GM18520 (cell line): ENCODE data around the gene PLCB1.

Experiments used
- ATAC-seq: cut with Tn5 transposase; IDR thresholded peaks from one replicate; pipeline ENCODE4 v1.9.1; 2021; ENCODE audit not compliant: unreplicated experiment

The PLCB1 gene

DNA sequence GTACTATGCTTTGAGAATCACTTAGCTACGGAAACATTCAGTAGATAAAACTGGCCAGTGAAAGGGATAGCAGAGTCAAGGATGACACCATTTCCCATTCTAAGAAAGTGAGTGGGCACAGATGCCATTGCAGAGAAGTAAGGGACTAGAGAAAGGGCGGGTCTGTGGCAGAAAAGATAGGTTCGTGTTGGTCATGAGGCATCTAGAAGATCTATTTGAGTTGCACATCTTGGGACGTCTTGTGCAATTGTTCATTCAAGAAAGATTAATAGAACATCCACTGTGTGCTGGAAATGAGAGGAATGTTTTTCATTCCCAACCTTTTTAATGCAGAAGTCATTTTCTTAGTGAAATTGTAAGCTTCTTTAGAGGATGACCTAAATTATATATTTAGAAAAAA lies 161.7 kb downstream of the PLCB1 start:
- no peak for ATAC-seq

DNA sequence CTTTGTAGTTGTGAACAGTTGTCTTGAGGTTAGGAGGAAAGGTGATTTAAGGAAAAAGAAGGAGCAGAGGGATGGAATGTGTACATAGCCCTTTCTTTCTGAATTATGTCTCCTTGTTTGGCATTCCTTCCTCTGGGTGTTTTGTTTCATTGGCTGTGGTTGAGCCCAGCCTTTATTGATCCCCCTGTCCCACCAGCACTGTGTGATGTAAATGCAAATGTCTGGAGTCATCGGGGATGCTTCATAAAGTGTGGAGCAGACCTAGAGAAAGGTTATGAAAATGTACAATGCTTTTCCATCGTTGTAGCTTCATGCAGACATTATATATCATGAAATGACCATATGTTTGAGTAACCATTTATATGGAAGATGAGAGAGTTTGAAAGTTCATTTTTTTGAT lies 164.5 kb downstream of the PLCB1 start:
- ATAC-seq = no peak

DNA sequence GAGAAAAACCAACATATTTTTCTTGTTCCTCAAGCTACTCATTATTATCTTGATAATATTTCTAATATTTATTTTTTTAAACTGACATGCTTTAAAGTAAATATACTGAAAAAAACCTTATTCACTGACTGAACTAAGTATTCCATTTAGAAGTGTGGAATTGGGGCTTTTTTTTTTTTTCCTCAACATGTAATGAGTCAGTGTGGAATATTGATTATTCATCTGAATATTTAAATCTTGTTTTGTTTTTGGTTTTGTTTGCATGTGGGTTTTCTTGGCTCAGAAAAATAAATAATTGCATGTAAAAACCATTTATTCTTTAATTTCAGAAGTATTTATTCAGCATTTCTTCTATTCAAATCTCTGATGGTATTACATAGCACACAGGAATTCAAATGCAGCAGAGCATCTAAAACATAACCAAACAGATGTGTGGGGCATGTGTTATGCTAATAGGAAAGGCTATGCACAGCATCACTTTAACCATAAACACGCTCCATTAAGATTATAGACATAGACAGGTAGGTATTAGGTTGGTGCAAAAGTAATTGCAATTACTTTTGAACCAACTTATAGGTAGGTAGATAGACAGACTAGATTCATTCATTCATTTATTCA lies 166.5 kb downstream of the PLCB1 start:
- no peak for ATAC-seq

DNA sequence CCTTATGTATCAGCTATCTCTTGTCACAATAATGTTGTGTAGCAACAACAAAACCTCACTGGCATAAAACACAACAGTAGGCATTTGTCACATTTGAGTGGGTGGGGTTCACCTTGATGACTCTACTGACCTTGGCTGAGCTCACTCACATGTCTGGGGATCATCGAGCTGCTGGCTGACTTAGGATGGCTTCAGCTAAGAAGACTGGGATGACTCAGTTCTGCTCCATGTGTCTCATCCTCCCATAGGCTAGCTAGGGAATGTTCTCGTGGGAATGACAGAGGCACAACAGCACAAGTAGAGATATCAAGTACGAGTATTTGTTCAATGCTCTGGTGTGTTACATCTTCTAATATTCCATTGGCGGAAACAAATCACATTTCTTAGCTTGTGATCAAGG lies 167.9 kb downstream of the PLCB1 start:
- ATAC-seq = no peak

DNA sequence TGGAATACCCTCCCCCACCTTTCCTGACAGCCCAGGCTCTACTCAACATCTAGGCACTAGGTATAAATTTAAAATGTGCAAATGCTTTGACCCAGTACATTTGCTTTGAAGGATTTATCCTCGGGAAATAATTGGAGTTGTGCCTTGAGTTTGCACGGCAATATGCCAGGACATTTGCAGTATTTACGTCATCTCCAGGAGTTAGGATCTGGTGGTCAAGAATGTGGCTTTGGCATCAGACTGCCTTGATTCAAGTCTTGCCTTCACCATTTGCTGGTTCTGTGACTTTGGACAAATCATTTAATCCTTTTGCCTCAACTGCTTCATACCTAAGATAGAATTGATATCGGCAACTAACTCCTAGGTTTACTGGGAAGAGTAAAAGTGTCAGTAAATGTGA lies 169.6 kb downstream of the PLCB1 start:
- ATAC-seq = no peak

DNA sequence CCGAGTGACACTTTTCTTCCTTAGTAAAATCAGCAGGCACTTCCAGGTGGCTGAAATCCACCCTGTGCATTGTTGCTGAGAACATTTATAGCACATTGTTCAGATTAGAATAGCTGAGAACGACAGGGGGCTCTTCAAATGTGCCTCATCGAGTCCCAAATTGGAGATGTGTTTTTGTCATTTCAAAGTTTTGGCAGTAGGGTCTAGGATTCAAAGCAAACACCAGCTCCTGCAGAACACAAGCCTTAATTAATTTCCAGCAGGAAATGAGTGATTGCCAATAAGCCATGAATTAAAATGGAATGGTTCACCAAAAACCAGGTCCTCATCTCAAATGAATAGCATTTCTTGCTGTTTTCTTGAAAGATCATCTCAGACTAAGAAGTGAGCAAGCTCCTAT lies 171.6 kb downstream of the PLCB1 start:
- no peak for ATAC-seq

DNA sequence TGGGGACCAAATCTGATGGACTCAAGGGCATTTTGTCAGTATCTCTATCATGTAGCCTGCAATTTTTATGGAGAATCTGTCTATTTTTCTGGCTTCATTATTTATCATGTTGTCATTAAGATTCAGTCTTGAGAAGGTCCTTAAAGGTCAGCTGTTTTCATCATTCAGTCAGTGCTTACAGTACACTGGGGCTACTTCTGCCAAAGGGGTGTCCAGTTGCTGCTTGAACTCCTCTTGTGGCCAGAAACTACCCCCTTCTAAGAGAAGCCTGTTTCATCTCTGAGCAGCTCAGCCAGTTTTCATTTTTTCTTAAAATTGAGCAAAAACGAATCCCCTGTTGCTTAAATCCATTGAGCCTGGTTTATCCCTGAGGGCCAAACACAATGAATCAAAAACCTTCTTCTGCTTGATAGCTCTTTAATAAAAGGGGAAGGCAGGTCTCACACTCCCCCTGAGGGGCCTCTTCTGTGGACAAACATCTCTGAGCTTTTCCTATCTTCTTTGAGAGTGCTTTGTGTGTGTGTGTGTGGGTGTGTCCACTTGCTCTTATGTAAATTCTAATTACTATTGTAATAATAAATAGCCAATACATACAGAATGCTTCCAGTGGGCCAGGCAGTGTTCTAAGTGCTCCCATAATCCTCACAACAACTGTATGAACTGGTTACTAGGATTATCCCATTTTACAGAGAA lies 172.2 kb downstream of the PLCB1 start:
- no peak for ATAC-seq

DNA sequence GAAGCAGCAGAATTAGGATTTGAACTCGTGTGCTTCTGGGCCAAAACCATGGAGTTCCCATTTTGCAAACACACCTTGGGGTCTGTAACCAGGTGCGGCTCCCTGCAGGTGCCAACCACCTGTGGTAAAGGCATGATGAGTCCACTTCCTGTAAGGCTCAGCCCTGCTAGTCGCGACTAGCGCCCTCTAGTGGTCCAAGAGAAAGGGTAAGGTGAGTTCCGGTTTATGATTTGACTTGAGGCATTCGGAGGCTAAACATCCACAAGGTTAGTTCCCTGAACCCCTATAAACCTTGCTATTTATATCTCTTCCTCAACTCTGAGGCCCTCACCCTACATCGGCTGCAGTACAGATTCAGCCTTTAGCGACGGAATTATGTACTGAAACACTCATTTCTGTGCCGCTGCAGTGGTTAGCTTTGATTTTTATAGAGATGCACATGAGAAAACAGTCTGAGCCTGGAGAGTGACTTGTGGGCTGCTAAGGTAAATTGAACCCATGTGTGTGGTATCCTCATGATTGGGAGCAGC lies 173.4 kb downstream of the PLCB1 start:
- ATAC-seq = peak; percentile 91

DNA sequence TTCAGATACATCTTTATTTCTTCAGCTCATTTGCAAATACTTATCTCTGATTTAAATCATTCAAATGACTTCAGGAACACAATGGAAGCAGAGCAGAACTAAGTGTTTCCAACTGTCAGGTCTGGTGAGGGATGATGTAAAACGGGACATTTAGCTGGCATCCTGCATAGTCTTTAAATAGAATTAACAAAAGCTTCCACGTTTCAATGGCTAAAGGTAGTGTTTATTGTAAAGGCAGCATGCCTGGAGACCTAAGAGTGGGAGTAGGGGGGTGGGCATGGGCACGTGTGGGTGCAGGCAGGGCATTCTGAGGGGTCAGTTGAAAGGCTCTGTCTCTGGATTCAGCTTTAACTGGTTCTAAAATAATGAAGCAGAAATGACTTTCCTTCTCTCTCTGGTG lies 174.9 kb downstream of the PLCB1 start:
- no peak for ATAC-seq

DNA sequence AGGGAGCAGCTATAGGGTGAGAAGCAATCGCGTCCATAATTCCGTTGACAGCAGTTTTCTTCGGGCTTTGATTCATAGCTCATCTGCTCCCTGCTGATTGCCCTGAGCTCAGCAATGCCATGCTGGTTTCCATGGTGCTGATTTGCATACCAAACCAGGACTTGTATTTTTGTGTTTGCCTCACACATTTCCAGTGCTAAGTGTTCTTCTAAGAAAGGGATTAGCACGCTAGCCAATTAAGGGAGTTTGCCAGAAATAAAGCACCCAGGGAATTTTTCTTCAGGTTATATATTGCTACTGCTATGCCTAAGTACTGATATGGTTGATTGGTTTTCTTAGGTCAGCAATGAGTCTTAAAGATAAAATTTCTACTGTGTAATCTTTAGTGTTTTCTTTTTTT lies 177.6 kb downstream of the PLCB1 start:
- ATAC-seq = no peak

DNA sequence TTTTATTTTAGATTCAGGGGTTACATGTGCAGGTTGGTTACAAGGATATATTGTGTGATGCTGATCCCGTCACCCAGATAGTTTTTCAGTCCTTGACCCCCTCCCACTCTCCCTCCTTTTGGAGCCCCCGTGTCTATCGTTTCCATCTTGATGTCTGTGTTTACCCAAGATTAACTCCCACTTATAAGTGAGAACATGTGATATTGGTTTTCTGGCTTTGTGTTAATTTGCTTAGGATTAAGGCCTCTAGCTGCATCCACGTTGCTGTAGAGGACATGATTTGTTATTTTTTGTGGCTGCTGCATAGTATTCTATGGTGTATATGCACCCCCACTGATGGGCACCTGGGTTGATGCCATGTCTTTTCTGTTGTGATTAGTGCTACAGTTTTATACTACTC lies 178.6 kb downstream of the PLCB1 start:
- ATAC-seq = no peak

DNA sequence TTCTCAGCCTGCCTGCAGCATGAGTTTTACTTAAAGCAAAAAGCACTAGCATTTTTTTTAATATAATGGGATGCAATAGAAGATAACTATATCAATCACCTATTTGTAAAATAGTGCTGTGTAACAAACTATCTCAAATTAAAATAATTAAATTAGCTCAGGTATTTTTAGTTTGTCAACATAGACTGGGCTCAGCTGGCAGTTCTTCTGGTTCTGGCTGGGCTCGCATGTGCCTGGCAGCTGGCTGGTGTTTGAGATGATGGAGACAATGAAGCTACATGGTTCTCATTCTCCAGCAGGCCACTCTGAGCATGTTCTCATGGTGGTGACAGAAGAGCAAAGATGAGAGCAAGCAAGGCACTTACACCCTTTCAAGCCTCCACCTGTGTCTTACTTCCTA lies 181.0 kb downstream of the PLCB1 start:
- no peak for ATAC-seq

DNA sequence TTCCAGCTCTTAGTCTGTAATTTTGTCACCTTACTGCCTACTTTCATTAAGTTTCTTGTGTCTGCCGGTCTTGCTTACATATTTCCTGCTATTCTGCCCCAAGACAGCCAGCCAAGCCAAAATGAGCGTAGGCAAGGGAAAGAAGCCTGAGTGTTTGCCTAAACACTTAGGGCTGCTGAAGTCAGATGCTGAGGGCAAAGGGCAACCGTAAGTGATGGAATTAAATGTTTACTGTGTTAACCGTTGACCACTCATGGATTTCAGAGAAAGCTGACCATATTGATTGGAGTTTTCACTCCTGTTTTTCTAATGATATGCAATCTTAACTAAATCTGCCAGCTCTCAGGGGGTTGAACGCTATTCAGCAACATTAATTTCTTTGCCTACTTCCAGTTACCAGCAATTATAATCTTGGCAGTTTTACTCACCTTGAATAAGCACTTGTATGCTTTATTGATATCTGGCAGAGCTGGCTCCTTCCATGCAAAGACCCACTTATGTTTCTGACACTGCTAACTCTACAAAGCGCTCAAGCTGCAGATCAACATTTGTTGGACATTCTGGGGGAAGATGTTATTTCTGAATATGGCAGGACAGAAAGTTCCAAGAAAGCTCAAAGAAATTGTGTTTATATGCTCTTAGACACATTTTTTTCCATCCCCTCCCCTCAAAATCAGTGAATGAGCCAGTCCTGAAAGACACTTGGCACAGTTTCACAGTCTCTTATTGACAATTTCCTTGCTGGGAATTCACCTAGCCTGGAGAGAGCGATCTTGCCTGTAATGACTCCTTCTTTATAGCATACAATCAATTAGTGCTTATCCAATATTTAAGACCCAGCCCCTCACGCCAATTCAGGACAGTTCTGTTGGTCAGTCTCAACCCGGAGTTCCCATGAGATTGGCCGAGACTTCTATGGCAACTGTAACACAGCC lies 183.8 kb downstream of the PLCB1 start:
- ATAC-seq = no peak

DNA sequence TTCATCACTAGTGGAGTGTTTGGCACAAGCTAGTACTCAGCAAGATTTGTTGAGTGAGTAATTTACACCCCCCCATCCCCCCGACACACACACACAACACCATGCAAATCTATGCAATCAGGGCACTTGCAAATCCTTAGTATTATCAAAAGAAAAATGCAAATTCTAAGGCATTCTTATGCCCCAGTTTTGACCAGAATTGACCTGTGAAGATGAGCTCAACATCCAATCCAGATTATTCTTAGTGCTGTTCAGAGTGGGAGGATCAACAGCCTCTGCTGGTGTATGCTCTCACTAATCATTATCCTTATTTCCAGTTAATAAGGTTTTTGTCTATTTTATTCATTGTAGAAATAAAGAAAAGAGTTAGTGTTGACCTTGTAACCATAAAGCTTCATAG lies 185.4 kb downstream of the PLCB1 start:
- no peak for ATAC-seq

DNA sequence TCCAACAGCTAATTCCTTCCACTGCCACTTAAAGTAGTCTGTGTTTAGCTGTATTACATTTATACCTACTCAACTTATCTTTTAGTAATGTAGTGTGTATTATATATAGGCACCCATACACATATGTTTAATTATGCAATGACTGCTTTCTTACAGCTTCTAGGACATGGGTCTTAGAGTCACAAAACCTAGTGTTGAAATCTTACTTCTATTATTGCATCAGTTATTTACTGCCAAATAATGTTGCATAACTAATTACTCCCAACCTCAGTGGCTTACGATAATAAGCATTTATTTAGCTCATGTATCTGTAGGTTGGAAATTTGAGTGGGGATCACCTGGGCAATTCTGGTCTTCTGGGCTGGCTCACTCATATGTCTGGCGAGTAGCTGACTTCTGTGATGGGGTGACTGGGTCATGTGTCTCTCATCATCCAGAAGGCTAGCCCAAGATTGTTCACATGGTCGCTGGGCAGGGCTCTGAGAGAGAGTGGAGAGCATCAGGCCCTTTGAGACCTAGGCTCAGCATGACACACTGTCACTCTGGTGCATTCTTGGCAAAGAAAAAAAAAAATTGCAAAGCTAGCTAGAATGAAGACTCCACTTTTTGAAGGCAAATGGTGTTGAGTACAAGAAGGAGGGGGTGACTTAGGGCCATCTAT lies 187.0 kb downstream of the PLCB1 start:
- no peak for ATAC-seq

DNA sequence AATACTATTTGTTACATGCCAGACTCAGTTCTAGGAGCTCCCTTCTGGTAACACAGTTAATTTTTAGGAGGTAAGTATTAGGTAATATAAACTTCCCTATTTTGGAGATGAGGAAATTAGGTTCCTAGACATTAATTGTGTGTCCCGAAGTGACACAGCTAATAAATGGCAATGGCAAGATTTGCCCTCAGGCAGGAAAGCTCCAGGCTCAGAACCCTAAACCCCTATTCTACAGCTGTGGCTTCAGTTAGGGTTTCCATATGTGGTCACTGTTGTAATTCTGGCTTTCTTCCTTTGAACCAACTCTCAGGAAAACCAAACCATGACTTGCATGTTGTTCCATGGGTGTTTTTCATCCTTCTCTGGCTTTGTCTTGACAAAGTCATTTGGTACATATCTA lies 188.2 kb downstream of the PLCB1 start:
- ATAC-seq = no peak

DNA sequence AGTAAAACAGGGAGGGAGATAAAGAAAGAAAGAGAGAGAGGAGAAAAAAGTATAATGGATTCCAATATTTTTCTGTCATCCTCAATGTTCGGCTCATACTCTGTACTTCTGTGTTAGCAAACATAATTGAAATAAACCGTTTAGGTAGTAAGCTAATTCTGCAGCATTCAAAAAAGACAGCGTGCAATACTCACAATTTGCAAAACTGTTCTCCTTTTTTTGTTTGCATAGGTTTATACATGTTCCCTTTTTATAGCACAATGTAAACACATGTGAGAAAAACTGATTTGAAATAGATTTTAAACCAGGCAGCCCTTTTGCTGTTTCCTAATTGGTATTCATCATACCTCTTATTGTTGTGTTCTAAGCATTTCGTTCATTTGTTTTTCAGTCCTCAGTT lies 188.9 kb downstream of the PLCB1 start:
- ATAC-seq = no peak

DNA sequence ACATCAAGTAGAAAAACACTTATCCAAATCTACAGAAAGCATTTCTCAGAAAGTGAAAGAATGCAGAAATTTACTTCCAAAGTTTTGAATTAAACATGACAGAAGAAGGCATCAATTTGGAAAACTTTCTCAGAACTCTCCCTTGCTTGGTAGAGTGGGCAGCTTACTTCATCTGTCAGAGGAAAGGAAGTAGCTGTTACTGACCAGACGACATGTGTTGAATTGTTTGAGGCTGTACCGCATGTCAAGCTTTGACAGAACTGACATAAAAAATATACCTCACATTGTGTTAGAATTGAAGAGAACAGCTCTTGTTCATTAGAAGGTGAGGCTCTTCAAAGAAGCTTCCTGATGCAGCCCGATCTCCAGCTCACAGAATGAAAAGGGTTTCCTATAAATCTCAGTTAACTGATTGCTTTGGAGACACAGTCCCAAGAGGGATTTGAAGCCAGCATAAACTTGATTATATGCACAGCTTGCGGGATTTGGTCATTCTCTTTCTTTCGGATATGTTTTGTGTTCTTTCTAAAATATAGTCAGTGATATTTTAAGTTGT lies 190.7 kb downstream of the PLCB1 start:
- no peak for ATAC-seq

DNA sequence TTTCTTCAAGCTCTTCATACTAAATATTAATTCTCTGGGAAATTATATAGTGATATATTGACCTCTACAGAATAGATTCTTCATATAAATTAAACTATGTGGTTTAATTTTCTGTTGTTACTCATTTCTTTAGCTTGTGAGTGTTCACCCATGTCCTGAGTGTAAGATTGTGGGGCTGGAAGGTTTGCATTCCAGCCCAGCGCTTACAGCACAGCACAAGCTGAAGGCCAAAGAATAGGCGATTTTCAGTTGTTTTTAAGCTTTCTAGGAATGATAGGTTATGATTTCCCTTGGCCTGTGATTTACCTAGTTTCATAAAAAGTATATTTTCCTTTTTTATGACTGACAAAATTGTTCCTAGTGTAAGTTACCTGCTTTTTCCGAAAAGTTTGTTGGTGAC lies 194.1 kb downstream of the PLCB1 start:
- no peak for ATAC-seq

DNA sequence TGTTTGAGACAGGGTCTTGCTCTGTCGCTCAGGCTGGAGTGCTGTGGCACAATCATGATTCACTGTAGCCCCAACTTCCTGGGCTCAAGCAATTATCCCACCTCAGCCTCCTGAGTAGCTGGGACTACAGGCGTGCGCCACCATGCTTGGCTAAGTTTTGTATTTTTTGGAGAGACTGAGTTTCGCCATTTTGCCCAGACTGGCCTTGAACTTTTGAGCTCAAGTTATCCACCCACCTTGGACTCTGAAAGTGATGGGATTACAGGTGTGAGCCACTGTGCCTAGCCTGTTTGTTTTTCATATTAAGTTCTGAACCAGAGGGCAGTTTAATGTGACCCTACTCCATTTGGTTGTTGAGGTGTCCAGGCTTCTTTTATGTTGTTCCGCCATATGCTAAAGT lies 194.8 kb downstream of the PLCB1 start:
- ATAC-seq = no peak

DNA sequence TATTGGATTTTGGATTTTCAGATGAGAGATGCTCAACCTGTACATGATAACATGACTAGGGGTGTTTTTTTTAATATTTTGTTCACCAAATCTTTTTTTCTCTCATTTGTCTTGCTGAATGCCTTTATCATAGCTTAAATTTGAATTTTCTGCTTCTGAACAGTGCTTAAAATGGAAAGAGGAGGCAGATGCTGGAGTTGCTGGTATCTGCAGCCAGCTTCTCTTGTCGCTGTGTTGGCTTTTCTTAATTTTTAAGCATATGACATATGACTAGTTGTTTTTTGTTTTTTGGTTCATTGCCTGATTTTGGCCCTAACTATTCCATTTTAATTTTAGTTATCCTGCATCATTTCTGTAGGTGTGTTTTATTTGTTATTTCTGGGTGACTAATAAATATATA lies 196.1 kb downstream of the PLCB1 start:
- ATAC-seq = no peak
